GM12878 (cell line): ENCODE data around the gene FCAMR. TPM values are rescaled to one million over a fixed set of nuclear protein-coding genes. Genes with fewer than 3 reads are reported as not detected.

Experiments used
- ATAC-seq: fragments of 200-7000 bp; cut with Tn5 transposase; 3 replicates; pipeline ENCODE4 v1.9.1; 2020; ENCODE audit warnings: mild to moderate bottlenecking, moderate library complexity
- BruUV-seq: library from RNA; stranded (reverse); fragments of 400-500 nt; replicated peaks from 2 replicates; lab custom pipeline; 2021; lab: Mats Ljungman, UMichigan
- CTCF ChIA-PET: fragments of 300-600 bp; sonication (Branson Sonifier 250); formaldehyde crosslinking; extraction: SDS; loops from one replicate; lab custom pipeline; 2021; ENCODE audit warnings: inconsistent platforms; lab: Yijun Ruan, JAX
- POLR2A ChIA-PET: fragments of 350-600 bp; formaldehyde crosslinking; extraction: SDS; loops from one replicate; lab custom pipeline; 2021; ENCODE audit warnings: inconsistent platforms; lab: Charles Lee
- RAD21 ChIA-PET: fragments of 300-600 bp; sonication (Branson Sonifier 250); formaldehyde crosslinking; loops from one replicate; lab custom pipeline; 2023; ENCODE audit warnings: antibody characterized with exemption; ENCODE audit not compliant: unreplicated experiment; lab: Charles Lee
- SMC1A ChIA-PET: fragments of 300-600 bp; sonication (Branson Sonifier 250); formaldehyde crosslinking; loops from one replicate; lab custom pipeline; 2023; ENCODE audit not compliant: unreplicated experiment, uncharacterized antibody; lab: Charles Lee
- DNase-seq: peaks from one replicate; pipeline ENCODE4 v3.0.0-alpha.2; 2011; ENCODE audit warnings: low read depth, low spot score
- FAIRE-seq: peaks from 3 replicates; lab custom pipeline; 2011; peaks lifted over from hg19 to GRCh38; lab: Jason Lieb, UNC
- H2AFZ ChIP-seq: 2 replicates; pipeline ENCODE4 v1.6.0; 2011; ENCODE audit warnings: low read depth, low read length, control low read depth; ENCODE audit not compliant: control insufficient read depth
- H3K27ac ChIP-seq: 2 replicates; pipeline ENCODE4 v1.5.1; 2011; ENCODE audit warnings: control low read depth; ENCODE audit not compliant: control insufficient read depth, insufficient read depth
- H3K27me3 ChIP-seq, 2 experiments: replicated peaks in 1 of 2; 2 replicates each; pipeline versions ENCODE4 v1.6.0 to v1.6.1; 2011; ENCODE audit warnings: low read length in 1 of 2; ENCODE audit not compliant: control insufficient read depth in 2 of 2, insufficient read depth in 2 of 2
- H3K36me3 ChIP-seq, 2 experiments: 2 replicates each; pipeline ENCODE4 v1.5.1; 2011; ENCODE audit warnings: low read length in 1 of 2; ENCODE audit not compliant: control insufficient read depth in 2 of 2, insufficient read depth in 2 of 2
- H3K4me1 ChIP-seq: 2 replicates; pipeline ENCODE4 v1.6.1; 2011; ENCODE audit warnings: mild to moderate bottlenecking, low read length, moderate library complexity, mixed read lengths; ENCODE audit not compliant: control insufficient read depth, insufficient read depth
- H3K4me2 ChIP-seq: 2 replicates; pipeline ENCODE4 v1.6.0; 2011; ENCODE audit warnings: control low read depth; ENCODE audit not compliant: control insufficient read depth, insufficient read depth
- H3K4me3 ChIP-seq: fragments of 200-600 bp; sonication (generic); 2 replicates; pipeline ENCODE4 v1.5.1; 2016
- H3K79me2 ChIP-seq: 2 replicates; pipeline ENCODE4 v1.6.0; 2011; ENCODE audit warnings: low read length; ENCODE audit not compliant: control insufficient read depth, insufficient read depth
- H3K9ac ChIP-seq: 2 replicates; pipeline ENCODE4 v1.8.0; 2011; ENCODE audit warnings: low read length, control low read depth, mixed read lengths; ENCODE audit not compliant: control insufficient read depth, insufficient read depth
- H3K9me3 ChIP-seq: replicated peaks from 3 replicates; pipeline ENCODE4 v1.5.1; 2011; ENCODE audit warnings: mild to moderate bottlenecking, low read length; ENCODE audit not compliant: control insufficient read depth, insufficient read depth
- H4K20me1 ChIP-seq: 2 replicates; pipeline ENCODE4 v1.6.0; 2011; ENCODE audit not compliant: control insufficient read depth, insufficient read depth
- ATF7 ChIP-seq: fragments of 450-650 bp; IDR thresholded peaks from 2 replicates; pipeline ENCODE4 v1.6.1; 2016; ENCODE audit warnings: low read depth, mild to moderate bottlenecking
- BCL3 ChIP-seq: IDR thresholded peaks from 2 replicates; pipeline ENCODE4 v1.6.1; 2011; ENCODE audit warnings: borderline replicate concordance, low read depth, mild to moderate bottlenecking, moderate library complexity, low read length; ENCODE audit not compliant: insufficient read depth, poor library complexity, severe bottlenecking
- KDM1A ChIP-seq: fragments of 200-600 bp; sonication (generic); IDR thresholded peaks from 2 replicates; pipeline ENCODE4 v1.6.1; 2016; ENCODE audit warnings: borderline replicate concordance
- NFXL1 ChIP-seq: fragments of 450-650 bp; IDR thresholded peaks from 2 replicates; pipeline ENCODE4 v1.6.1; 2017; ENCODE audit warnings: antibody characterized with exemption, mild to moderate bottlenecking, borderline replicate concordance
- RB1 ChIP-seq: fragments of 450-650 bp; formaldehyde crosslinking; IDR thresholded peaks from 2 replicates; pipeline ENCODE4 v1.6.1; 2017; ENCODE audit warnings: mild to moderate bottlenecking, borderline replicate concordance
- RBBP5 ChIP-seq: fragments of 200-600 bp; sonication (generic); conservative IDR thresholded peaks from 2 replicates; pipeline ENCODE4 v1.6.1; 2016
- SKIL ChIP-seq: fragments of 450-650 bp; IDR thresholded peaks from 2 replicates; pipeline ENCODE4 v1.6.1; 2017; ENCODE audit warnings: mild to moderate bottlenecking, low read depth, inconsistent platforms; ENCODE audit not compliant: poor library complexity, severe bottlenecking
- SUPT20H ChIP-seq: IDR thresholded peaks from 2 replicates; pipeline ENCODE4 v1.6.1; 2011; ENCODE audit warnings: low read depth, mild to moderate bottlenecking, low read length, moderate library complexity, borderline replicate concordance; ENCODE audit not compliant: control insufficient read depth
- ZZZ3 ChIP-seq: IDR thresholded peaks from 2 replicates; pipeline ENCODE4 v1.6.1; 2011; ENCODE audit warnings: low read depth; ENCODE audit not compliant: control insufficient read depth, insufficient read length
- WGBS: methylation state at CpG from one replicate; pipeline ENCODE4 v1.1.6; 2016; ENCODE audit warnings: low lambda C conversion rate; ENCODE audit not compliant: insufficient replicate concordance, insufficient coverage; ENCODE audit errors: missing lambda C conversion rate; 5-methylcytosine and 5-hydroxymethylcytosine counted together
- in situ Hi-C: fragments of 300-500 bp; cut with MboI; formaldehyde crosslinking; loops from 9 replicates; pipeline ENCODE4 v1.14.3; 2018; ENCODE audit warnings: mixed read lengths
- intact Hi-C: fragments of 100-400 bp; cut with micrococcal nuclease; formaldehyde crosslinking; loops from one replicate; pipeline ENCODE4 v1.14.2; 2022; ENCODE audit not compliant: unreplicated experiment
- polyA plus RNA-seq, 11 experiments: library from polyadenylated mRNA; depleted of rRNA in 4 of 11; unstranded in 6 of 11; stranded (reverse) in 5 of 11; fragments of >200 nt; fragmentation: Nextera tagmentation in 4 of 11; fragmentation: Illumina TruSeq in 1 of 11; extraction: Ambion mirVana in 4 of 11; extraction: Trizol in 1 of 11; gene quantifications; 1 replicate in 1 of 11; 2 replicates in 10 of 11; pipeline versions ENCODE4 v1.2.1 to v1.2.3, GENCODE V29; 2011 to 2016; ENCODE audit warnings: inconsistent platforms in 2 of 11, missing spikeins in 2 of 11, low read depth in 1 of 11
- total RNA-seq, 4 experiments: library from RNA; depleted of rRNA in 3 of 4; stranded (reverse); fragments of >200 nt in 3 of 4; fragmentation: Illumina TruSeq in 1 of 4; extraction: Trizol in 1 of 4; gene quantifications; 2 replicates each; pipeline versions ENCODE4 v1.2.1 to v1.2.3, GENCODE V29; 2013 to 2021

FCAMR gene
- total and polyA plus RNA-seq, 10 of the 15 experiments (the other 5 are each of a cell fraction or from before 2014, with no cell fraction given), result 0.04 to 0.15 (median 0.06) TPM; not detected in 3

GRCh38 chr1:207001492-207002245, 31.4 kb upstream of the FCAMR start:
- H3K4me1 ChIP-seq, result no peaks in the 10 kb centered on the region
- intact Hi-C loops (loop anchor here (5.0 kb wide), 1 partner anchor 76 kb away; no protein-coding TSS in a partner anchor), in situ Hi-C loops (no loop called here)
- ChIA-PET RAD21 (no interaction called here), CTCF (no interaction called here), POLR2A (no interaction called here), SMC1A (interaction anchor here (0.7 to 1.2 kb wide), 3 partner anchors 19 to 77 kb away, joined by 3 to 5 read pairs (median 4); no protein-coding TSS in a partner anchor)
- H3K27me3 ChIP-seq, result no peaks in the 10 kb centered on the region
- H3K9ac ChIP-seq, result no peak overlapping the region
- DNase-seq, result no peak
- ATAC-seq, result no peak
- H3K79me2 ChIP-seq, result no peaks in the 10 kb centered on the region
- H3K9me3 ChIP-seq, result no peaks in the 10 kb centered on the region
- no peaks in the 10 kb centered on the region for H3K36me3 ChIP-seq
- H3K27ac ChIP-seq, result no peak overlapping the region
- BruUV-seq, result no TSS peak
- H2AFZ ChIP-seq, result no peak overlapping the region
- no peak overlapping the region for H3K4me3 ChIP-seq
- 29% methylated on average over 5 of the region's 5 CpGs for WGBS
- H4K20me1 ChIP-seq, result no peaks in the 10 kb centered on the region
- no peak for TF ChIP-seq ATF7
- TF ChIP-seq RBBP5, result no peak
- TF ChIP-seq SUPT20H, result no peak
- no peak for TF ChIP-seq KDM1A
- TF ChIP-seq ZZZ3, result no peak
- no peak overlapping the region for H3K4me2 ChIP-seq
- no peak for FAIRE-seq

GRCh38 chr1:207000651-207001291, 30.5 kb upstream of the FCAMR start:
- no peaks in the 10 kb centered on the region for H3K27me3 ChIP-seq
- no peak overlapping the region for H3K4me3 ChIP-seq
- no peak overlapping the region for H2AFZ ChIP-seq
- H3K79me2 ChIP-seq, result no peaks in the 10 kb centered on the region
- no TSS peak for BruUV-seq
- H3K4me1 ChIP-seq, result no peaks in the 10 kb centered on the region
- H3K9ac ChIP-seq, result no peak overlapping the region
- in situ Hi-C loops, result no loop called here
- no peaks in the 10 kb centered on the region for H3K9me3 ChIP-seq
- DNase-seq, result no peak
- SMC1A ChIA-PET, result interaction anchor here (0.6 kb wide), 1 partner anchor 138 kb away, joined by 3 read pairs; no protein-coding TSS in a partner anchor
- RAD21 ChIA-PET, result no interaction called here
- H3K4me2 ChIP-seq, result no peak overlapping the region
- ATAC-seq, result no peak
- TF ChIP-seq BCL3 (peak; percentile 45), SKIL (no peak), RB1 (no peak), NFXL1 (no peak)
- POLR2A ChIA-PET, result no interaction called here
- WGBS, result 52% methylated on average over 5 of the region's 5 CpGs
- H3K27ac ChIP-seq, result no peak overlapping the region
- FAIRE-seq, result no peak
- intact Hi-C loops, result loop anchor here (5.0 kb wide), 1 partner anchor 77 kb away; no protein-coding TSS in a partner anchor
- no peaks in the 10 kb centered on the region for H3K36me3 ChIP-seq
- CTCF ChIA-PET, result interaction anchor here (1.0 kb wide), 1 partner anchor 20 kb away, joined by 3 read pairs; no protein-coding TSS in a partner anchor
- no peaks in the 10 kb centered on the region for H4K20me1 ChIP-seq
